Mesenchymal stem cell (in vitro differentiated cells and primary cell): ENCODE results near the gene ZWILCH.
"Not testable (repeated sequence)": the region's sequence is repeated elsewhere in the genome, so short reads cannot be mapped to it uniquely, and the experiment has no call there.

Experiments used
- DNase-seq: peaks from one replicate; pipeline ENCODE4 v3.0.0-alpha.2; 2013
- H2AFZ ChIP-seq: one replicate; pipeline ENCODE4 v1.6.1; 2013; ENCODE audit warnings: low read depth, mild to moderate bottlenecking, control low read depth, inconsistent platforms, low read length, moderate library complexity
- H2AK5ac ChIP-seq: 2 replicates; pipeline ENCODE4 v1.6.1; 2013; ENCODE audit warnings: low read length, moderate library complexity, mild to moderate bottlenecking, inconsistent platforms; ENCODE audit not compliant: severe bottlenecking
- H2BK120ac ChIP-seq: one replicate; pipeline ENCODE4 v1.6.1; 2013; ENCODE audit warnings: low read depth, mild to moderate bottlenecking, inconsistent platforms, low read length, moderate library complexity
- H2BK12ac ChIP-seq, 2 experiments: one replicate each; pipeline ENCODE4 v1.6.1; 2013; ENCODE audit warnings: inconsistent platforms in 2 of 2, low read length in 2 of 2, mild to moderate bottlenecking in 2 of 2, moderate library complexity in 2 of 2, control low read depth in 1 of 2
- H2BK15ac ChIP-seq: one replicate; pipeline ENCODE4 v1.6.1; 2013; ENCODE audit warnings: mild to moderate bottlenecking, low read depth, inconsistent platforms; ENCODE audit not compliant: poor library complexity, severe bottlenecking
- H2BK5ac ChIP-seq: 2 replicates; pipeline ENCODE4 v1.6.1; 2013; ENCODE audit warnings: low read depth, mild to moderate bottlenecking, low read length, control low read depth, inconsistent platforms; ENCODE audit not compliant: poor library complexity, severe bottlenecking
- H3K14ac ChIP-seq, 2 experiments: one replicate each; pipeline ENCODE4 v1.6.1; 2013; ENCODE audit warnings: inconsistent platforms in 2 of 2, low read length in 2 of 2, control low read depth in 1 of 2, mild to moderate bottlenecking in 1 of 2, moderate library complexity in 1 of 2
- H3K18ac ChIP-seq, 2 experiments: one replicate each; pipeline ENCODE4 v1.6.1; 2013; ENCODE audit warnings: inconsistent platforms in 2 of 2, low read length in 2 of 2, control low read depth in 1 of 2, low read depth in 1 of 2, mild to moderate bottlenecking in 1 of 2
- H3K23ac ChIP-seq, 2 experiments: one replicate each; pipeline ENCODE4 v1.6.1; 2013; ENCODE audit warnings: inconsistent platforms in 2 of 2, low read length in 2 of 2, mild to moderate bottlenecking in 2 of 2, moderate library complexity in 2 of 2, control low read depth in 1 of 2
- H3K27ac ChIP-seq: 2 replicates; pipeline ENCODE4 v1.5.1; 2013; ENCODE audit warnings: mild to moderate bottlenecking, moderate library complexity, low read length, control low read depth, inconsistent platforms; ENCODE audit not compliant: poor library complexity, severe bottlenecking
- H3K27me3 ChIP-seq, 2 experiments: 2 replicates each; pipeline versions ENCODE4 v1.6.1 to v1.7.0; 2013; ENCODE audit warnings: low read length in 2 of 2, mild to moderate bottlenecking in 2 of 2, moderate library complexity in 2 of 2, control low read depth in 1 of 2, inconsistent platforms in 1 of 2; ENCODE audit not compliant: control insufficient read depth in 1 of 2, insufficient read depth in 1 of 2
- H3K36me3 ChIP-seq, 2 experiments: 2 replicates each; pipeline versions ENCODE4 v1.6.1 to v1.7.0; 2013; ENCODE audit warnings: low read length in 2 of 2, control low read depth in 1 of 2, inconsistent platforms in 1 of 2, low read depth in 1 of 2, mild to moderate bottlenecking in 1 of 2; ENCODE audit not compliant: insufficient read depth in 2 of 2, control insufficient read depth in 1 of 2
- H3K4ac ChIP-seq, 2 experiments: one replicate each; pipeline ENCODE4 v1.6.1; 2013; ENCODE audit warnings: inconsistent platforms in 2 of 2, low read length in 2 of 2, mild to moderate bottlenecking in 2 of 2, moderate library complexity in 2 of 2, control low read depth in 1 of 2, low read depth in 1 of 2
- H3K4me1 ChIP-seq: 2 replicates; pipeline ENCODE4 v1.6.1; 2013; ENCODE audit warnings: low read depth, low read length, control low read depth; ENCODE audit not compliant: control insufficient read depth, insufficient read depth
- H3K4me2 ChIP-seq: 2 replicates; pipeline ENCODE4 v1.6.1; 2013; ENCODE audit warnings: low read length, mild to moderate bottlenecking, inconsistent platforms; ENCODE audit not compliant: poor library complexity, severe bottlenecking
- H3K4me3 ChIP-seq, 2 experiments: 2 replicates each; pipeline versions ENCODE4 v1.5.1 to v1.7.0; 2013; ENCODE audit warnings: low read length in 2 of 2, mild to moderate bottlenecking in 2 of 2, control low read depth in 1 of 2, low read depth in 1 of 2; ENCODE audit not compliant: insufficient read depth in 1 of 2
- H3K79me1 ChIP-seq: replicated peaks from 2 replicates; pipeline ENCODE4 v1.6.1; 2013; ENCODE audit warnings: mild to moderate bottlenecking, control low read depth, low read length, inconsistent platforms; ENCODE audit not compliant: poor library complexity, severe bottlenecking
- H3K9ac ChIP-seq: 2 replicates; pipeline ENCODE4 v1.7.0; 2013; ENCODE audit warnings: mild to moderate bottlenecking, low read length, moderate library complexity
- H3K9me3 ChIP-seq: 2 replicates; pipeline ENCODE4 v1.7.0; 2013; ENCODE audit warnings: mild to moderate bottlenecking, low read length; ENCODE audit not compliant: control insufficient read depth
- H4K8ac ChIP-seq: one replicate; pipeline ENCODE4 v1.6.1; 2013; ENCODE audit warnings: inconsistent platforms, mild to moderate bottlenecking, low read length, moderate library complexity
- H4K91ac ChIP-seq: one replicate; pipeline ENCODE4 v1.6.1; 2013; ENCODE audit warnings: mild to moderate bottlenecking, low read length, inconsistent platforms
- WGBS: methylation state at CpG from one replicate; pipeline ENCODE4 v1.1.7; 2013; ENCODE audit warnings: mixed read lengths; 5-methylcytosine and 5-hydroxymethylcytosine counted together

The ZWILCH gene

GRCh38 chr15:66461294-66461693 lies 43.8 kb upstream of the ZWILCH start:
- not testable (repeated sequence) for H2BK15ac ChIP-seq, H2BK5ac ChIP-seq, H4K8ac ChIP-seq, H3K4ac ChIP-seq, H3K4me2 ChIP-seq, DNase-seq, H3K27ac ChIP-seq, H3K9ac ChIP-seq, H3K9me3 ChIP-seq, H2AFZ ChIP-seq, H3K27me3 ChIP-seq, H2BK120ac ChIP-seq, H3K23ac ChIP-seq, H2BK12ac ChIP-seq, H2AK5ac ChIP-seq, H3K4me3 ChIP-seq, H3K14ac ChIP-seq, H3K4me1 ChIP-seq, H4K91ac ChIP-seq, H3K18ac ChIP-seq
- H3K79me1 ChIP-seq, result peaks cover 20% of the 10 kb centered on the region
- H3K36me3 ChIP-seq, result peaks cover 8 to 18% of the 10 kb centered on the region in 2 experiments
- 91% methylated on average over 5 of the region's 6 CpGs for WGBS

DNA sequence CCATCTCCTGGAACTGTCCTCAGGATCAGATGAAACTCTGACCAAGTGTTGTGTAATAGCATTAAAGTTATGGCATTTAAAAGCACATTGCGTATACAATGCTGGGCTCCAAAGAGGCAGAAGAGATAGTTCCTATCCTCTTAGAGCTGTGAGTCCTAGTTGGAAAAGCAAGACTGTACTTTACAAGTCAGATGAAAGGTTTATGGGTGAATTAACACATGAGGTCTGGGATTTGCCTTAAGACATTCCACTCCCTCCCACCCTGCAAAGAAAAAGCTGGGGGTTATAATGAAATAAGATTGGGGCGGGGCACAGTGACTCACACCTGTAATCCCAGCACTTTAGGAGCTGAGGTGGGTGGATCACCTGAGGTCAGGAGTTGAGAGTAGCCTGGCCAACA lies 43.2 kb upstream of the ZWILCH start:
- Histone ChIP-seq H3K4me1 (no peaks in the 10 kb centered on the region), H2BK15ac (no peak overlapping the region), H3K9me3 (no peaks in the 10 kb centered on the region), H3K27me3 (no peaks in the 10 kb centered on the region), H3K27ac (no peak overlapping the region), H3K18ac (no peak overlapping the region), H2BK120ac (no peak overlapping the region), H2AK5ac (no peak overlapping the region), H3K36me3 (peaks cover 5 to 20% of the 10 kb centered on the region in 2 experiments), H2AFZ (no peak overlapping the region), H4K8ac (no peak overlapping the region), H3K79me1 (peaks cover 18% of the 10 kb centered on the region), H3K4ac (no peak overlapping the region), H2BK12ac (no peak overlapping the region), H3K4me3 (no peak overlapping the region), H3K9ac (no peak overlapping the region), H3K4me2 (no peak overlapping the region), H3K23ac (no peak overlapping the region), H4K91ac (no peak overlapping the region), H3K14ac (no peak overlapping the region), H2BK5ac (no peak overlapping the region)
- 98% methylated on average over 2 of the region's 2 CpGs for whole genome bisulfite sequencing
- peak; percentile 29 for DNase-seq

GRCh38 chr15:66462627-66463026 lies 42.5 kb upstream of the ZWILCH start:
- no peak overlapping the region for H3K14ac ChIP-seq
- H2BK12ac ChIP-seq, result no peak overlapping the region
- no peak overlapping the region for H2BK120ac ChIP-seq
- H3K4ac ChIP-seq, result no peak overlapping the region
- H3K23ac ChIP-seq, result no peak overlapping the region
- no peaks in the 10 kb centered on the region for H3K27me3 ChIP-seq
- H3K4me1 ChIP-seq, result no peaks in the 10 kb centered on the region
- H4K8ac ChIP-seq, result peak overlapping the region; percentile 37
- 71% methylated on average over 4 of the region's 4 CpGs for WGBS
- H2AK5ac ChIP-seq, result no peak overlapping the region
- H2AFZ ChIP-seq, result no peak overlapping the region
- no peaks in the 10 kb centered on the region for H3K9me3 ChIP-seq
- no peak overlapping the region for H3K4me3 ChIP-seq
- H3K18ac ChIP-seq, result no peak overlapping the region
- H4K91ac ChIP-seq, result no peak overlapping the region
- H3K79me1 ChIP-seq, result peaks cover 19% of the 10 kb centered on the region
- H3K9ac ChIP-seq, result no peak overlapping the region
- no peak overlapping the region for H3K27ac ChIP-seq
- H3K36me3 ChIP-seq, result peaks cover 5 to 21% of the 10 kb centered on the region in 2 experiments
- H2BK5ac ChIP-seq, result no peak overlapping the region
- no peak overlapping the region for H3K4me2 ChIP-seq
- H2BK15ac ChIP-seq, result no peak overlapping the region
- peak; percentile 64 for DNase-seq

DNA sequence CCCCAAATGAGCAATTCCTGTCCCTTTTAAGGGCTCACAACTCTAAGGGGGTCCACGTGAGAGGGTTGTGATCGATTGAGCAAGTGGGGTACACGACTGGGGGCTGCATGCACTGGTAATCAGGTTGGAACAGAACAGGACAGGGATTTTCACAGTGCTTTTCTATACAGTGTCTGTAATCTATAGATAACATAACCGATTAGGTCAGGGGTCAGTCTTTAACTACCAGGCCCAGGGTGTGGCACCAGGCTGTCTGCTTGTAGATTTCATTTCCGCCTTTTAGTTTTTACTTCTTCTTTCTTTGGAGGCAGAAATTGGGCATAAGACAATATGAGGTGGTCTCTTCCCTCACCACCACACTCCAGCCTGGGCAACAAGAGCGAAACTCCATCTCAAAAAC lies 39.8 kb upstream of the ZWILCH start:
- H3K79me1 ChIP-seq, result peaks cover 18% of the 10 kb centered on the region
- not testable (repeated sequence) for H3K14ac ChIP-seq, H3K4me1 ChIP-seq, H3K18ac ChIP-seq, H3K4me2 ChIP-seq, H3K4me3 ChIP-seq, H2BK5ac ChIP-seq, H2AK5ac ChIP-seq, H2BK12ac ChIP-seq, H2AFZ ChIP-seq, DNase-seq, H3K27ac ChIP-seq, H3K9ac ChIP-seq, H4K91ac ChIP-seq, H3K4ac ChIP-seq, H2BK15ac ChIP-seq, H3K23ac ChIP-seq, H4K8ac ChIP-seq, H2BK120ac ChIP-seq, H3K27me3 ChIP-seq, H3K9me3 ChIP-seq
- 98% methylated on average over 4 of the region's 6 CpGs for WGBS
- peaks cover 5 to 16% of the 10 kb centered on the region in 2 experiments for H3K36me3 ChIP-seq
